GM18858 (cell line): Measurements from ENCODE around the gene GABRB1.

Experiments
- ATAC-seq: cut with Tn5 transposase; IDR thresholded peaks from one replicate; pipeline ENCODE4 v1.9.1; 2021; ENCODE audit not compliant: unreplicated experiment

GABRB1 gene

DNA sequence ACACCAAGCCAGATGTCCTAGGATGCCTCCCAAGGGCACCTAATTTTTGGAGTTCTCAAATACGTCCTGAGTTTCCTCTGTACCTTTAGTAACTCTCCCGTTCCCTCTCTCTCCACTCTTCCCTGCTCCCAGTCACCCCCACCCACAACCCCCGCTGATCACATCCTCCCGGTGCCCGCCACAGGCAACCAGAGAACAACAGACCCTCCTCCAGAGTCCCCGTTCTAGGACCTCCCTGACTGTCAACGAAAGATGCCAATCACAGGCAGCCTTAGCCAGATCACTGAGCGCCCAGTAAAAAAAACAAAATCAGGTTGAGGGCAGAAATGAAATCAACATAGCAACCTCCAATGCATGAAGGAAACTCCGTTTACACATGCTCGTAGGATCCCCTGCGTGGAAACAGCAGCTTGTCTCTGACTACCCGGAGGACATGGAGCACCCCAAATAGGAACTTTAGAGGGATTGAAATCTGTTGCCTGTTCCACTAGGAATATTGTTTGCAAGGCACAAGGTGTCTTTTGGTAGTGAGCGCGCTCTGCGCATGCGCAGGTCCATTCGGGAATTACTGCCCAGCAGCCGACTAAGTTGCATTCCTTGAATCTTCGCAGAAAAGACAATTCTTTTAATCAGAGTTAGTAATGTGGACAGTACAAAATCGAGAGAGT, at the start of gene GABRB1:
Gene GABRB1 (plus strand): TSS at position 557 of the 668 bp plus-strand sequence.
- no peak for ATAC-seq

DNA sequence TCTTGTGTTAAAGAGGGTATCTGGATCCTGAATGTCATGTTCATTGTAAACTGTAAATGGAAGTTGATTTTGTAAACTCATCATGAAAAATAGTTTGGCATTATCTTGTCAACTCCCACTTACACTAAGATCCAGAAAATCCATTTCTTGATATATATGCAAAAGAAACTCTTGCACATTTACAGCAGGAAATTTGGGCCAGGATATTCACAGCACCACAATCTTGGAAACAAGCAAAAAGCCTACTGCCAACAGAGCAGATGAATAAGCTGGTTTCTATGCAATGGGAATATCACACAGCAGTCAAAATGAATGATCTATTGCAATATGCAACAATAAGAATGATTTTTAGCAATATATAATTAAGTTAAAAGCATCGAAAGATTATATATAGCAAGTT, 46.6 kb upstream of the GABRB1 start:
- no peak for ATAC-seq

DNA sequence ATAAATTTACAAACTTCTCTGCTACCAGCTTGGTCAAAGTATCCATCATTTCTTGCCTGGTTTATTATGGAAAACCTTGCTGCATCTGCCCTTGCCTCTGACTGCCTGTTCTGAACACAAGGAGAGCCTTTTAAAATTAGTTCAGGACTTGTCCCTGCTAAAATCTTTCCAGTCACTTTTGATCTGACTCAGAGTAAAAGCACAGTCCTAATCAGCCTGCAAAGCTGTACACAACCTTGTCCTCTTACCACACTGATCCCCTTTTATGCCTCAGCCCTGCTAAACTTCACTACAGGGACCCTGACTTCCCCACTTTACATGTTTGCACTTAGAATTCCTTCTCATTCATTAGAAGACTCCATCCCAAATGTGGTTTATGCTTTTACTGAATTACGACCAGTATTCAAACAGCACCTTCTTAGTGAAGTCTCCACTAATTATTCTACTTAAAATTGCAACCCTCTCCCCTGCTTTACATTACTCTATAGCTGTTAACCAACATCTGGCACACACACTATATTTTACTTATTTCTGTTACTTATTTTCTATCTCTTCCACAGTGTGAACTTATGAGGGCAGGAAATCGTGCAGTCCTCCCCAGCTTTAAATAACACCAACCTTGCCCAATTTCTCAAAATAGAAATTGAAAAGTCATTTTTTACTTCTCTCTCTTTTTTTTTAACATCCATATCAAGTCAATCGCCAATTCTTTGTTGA, 44.3 kb upstream of the GABRB1 start:
- no peak for ATAC-seq

DNA sequence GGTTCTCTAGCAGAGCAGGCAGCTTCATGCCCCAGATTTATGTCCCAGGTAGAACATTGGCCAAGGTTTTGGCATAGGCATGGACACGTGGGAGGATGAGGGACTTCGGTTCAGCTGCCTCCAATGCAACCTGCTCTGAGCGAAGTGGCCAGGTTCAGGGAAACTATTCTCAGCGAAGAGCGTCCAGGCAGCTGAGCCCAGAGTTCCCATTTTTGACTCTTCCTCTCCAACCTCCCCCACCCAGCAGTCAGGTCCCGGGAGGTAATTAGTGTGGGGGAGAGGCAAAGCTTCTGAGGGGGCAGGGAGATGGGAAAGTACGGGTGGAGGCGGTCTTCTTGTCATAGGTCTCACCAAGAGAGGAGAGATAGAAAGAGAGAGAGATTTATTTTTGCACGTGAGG, 39.0 kb upstream of the GABRB1 start:
- ATAC-seq = no peak

DNA sequence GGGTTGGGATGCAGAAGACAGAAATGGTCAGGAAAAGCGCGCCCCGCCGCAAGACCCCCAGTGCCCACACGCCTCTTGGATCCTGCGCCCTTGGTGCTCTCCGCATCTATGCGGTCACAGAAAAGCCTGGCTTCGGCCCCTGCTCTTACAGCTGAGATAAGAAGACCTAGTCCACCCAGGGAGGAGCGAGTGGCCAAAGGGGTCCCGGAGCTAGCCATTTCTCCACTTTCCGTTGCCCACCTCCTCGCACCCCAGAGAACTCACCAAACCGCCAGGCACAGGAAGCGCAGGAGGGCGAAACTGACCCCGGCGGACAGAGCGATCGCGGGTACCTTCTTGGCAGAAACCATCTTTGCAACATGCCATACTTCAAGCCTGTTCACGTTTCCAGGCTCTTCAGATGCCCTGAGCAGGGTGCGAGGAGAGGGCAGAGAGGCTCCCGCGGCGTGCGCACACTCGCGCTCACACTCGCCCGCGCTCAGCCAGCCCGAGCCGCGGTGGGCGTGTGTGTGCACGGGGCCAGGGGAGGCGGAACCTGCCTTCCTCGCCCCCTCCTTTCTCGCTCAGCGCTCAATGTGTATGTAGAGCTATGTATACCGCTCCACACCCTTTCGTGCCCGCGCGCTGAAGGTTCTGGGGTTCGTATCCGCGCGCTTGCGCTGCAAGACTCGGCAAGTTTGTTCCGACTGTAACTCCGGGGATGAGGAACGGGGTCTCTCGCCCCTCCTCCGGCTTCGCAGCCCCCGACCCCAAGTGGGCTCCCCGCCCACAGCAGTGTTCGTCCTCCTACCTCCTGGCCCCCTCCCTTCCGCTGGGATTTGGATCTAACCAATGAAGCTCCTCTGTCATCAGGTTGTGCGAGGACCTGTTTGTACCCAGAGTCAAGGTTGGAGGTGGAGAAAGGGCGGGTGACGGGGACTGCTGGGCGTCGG, 38.0 kb upstream of the GABRB1 start, which contains the start of gene GABRA4:
Gene GABRA4 (minus strand): TSS at position 507 of the 932 bp plus-strand sequence. CDS start 157 bp downstream, at position 350.
- ATAC-seq = no peak

DNA sequence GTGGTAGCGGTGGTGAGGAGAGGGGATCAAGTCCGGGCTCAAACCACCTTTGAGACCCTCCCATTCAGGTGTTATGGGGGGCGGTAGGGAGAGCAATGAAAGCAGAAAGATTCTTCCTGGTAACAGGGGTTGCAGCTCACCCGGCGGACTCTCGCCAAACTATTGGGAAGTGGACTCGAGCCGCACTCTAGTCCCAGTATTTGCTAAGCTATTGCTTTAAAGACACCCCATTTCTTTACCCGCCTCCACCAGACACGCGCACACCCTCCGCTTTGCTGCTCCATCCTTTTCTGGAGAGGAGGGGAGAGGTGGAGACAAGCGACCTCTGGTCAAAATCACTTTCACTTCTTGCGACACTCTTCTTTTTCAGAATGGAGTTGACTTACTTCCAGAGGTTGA, 37.4 kb upstream of the GABRB1 start:
- ATAC-seq = no peak

DNA sequence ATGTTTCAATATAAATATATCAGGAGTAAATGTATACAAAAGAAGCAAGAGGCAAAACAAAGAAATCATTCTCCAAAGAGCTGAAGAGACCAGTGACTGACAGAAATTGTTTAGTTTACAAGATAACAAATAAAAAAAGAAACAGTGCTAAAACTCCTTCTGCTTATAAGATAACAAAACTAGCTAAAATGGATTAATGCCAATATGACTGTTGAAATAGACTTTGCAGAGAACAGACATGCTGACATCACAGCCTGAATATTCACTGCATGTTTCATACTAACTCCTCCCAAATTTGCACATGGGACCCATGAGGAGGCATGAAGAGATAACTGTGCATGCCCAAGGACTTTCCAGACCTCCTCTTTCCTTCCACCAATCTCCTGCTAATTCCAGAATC, 31.8 kb upstream of the GABRB1 start:
- no peak for ATAC-seq

DNA sequence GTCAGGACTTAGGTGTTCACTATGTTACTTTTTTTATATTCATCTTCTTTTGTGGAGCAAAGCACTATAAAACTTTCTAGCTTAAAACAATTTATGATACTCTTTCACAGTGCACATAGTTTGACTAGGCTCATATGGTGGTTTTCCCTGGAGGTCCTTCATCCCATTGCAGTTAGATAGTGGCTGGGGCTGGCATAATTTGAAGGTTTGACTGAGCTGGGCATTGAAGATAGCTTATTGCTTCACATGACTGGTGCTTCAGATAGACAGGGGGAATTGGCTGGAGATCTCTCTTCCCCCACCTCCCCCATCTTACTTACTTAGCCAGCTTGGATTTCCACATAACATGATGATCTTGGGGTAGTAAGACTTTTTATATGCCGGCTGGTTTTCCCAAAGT, 31.0 kb upstream of the GABRB1 start:
- ATAC-seq = no peak

DNA sequence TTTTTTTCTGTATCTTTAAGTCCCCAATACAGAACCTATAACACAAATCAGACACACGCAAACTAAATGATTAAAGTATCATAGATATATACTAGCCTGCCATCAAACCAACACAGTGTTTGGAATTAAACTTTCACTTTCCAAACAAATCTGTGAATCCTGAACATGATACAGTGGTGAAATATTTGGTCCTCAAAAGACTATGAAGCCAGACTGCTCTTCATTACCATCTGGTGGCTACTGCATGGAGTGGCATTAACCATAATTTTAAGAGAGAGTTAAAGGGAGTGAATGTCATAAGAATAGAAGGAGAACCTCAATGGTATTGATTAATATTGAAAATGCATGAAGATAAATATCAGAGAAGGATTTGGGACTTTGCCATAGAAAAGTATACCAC, 28.8 kb upstream of the GABRB1 start:
- ATAC-seq = peak; percentile 61

DNA sequence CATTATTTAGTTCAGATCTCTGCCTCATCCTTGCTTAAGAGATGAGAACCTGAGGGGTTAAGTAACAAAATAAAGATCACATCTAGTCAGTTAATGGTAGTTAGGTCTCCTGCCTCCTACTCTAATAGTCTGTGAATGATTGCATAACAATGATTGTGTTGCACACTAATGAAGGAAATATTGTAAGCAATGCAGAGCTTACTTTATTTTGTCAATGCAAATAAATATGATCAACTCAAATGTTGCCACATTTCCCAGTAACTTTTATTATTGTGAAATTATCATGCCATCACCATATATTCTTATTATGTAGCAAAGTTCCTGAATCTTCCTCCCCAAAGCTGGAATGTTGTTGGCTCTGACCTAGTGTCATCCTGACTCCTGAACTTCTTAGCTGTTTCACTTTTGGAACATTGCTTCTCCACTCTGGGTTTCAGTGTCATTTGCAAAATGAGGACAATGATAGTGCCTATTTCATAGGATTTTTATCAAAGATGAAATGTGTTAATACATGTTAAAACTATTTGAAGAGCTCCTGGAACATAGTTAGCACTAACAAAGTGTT, 20.9 kb upstream of the GABRB1 start:
- peak; percentile 17 for ATAC-seq

DNA sequence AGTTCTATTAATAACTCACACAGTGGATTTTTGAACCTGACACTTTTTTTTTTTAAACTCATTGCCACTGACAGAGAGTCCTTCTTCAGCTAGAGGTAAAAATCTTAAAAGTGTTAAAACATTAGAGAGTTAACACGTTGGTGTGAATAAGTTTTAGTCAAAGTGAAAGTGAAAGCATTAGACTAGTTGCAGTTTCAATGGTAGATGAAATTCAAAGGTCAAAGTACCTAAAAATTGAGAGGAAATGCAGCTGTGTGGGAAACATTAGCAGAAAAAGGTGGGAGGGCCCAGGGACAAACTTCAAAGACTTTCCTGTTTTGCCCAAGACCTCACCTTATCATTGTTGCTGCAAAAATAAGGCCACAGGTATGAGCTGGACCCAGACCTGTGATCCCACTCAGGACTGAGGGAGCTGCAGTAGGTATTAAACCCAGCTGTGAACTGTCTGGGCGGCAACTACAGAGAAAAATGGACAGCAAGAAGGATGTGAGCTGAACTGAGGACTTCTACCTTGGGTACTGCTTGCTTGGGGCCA, 20.4 kb upstream of the GABRB1 start:
- peak; percentile 94 for ATAC-seq

DNA sequence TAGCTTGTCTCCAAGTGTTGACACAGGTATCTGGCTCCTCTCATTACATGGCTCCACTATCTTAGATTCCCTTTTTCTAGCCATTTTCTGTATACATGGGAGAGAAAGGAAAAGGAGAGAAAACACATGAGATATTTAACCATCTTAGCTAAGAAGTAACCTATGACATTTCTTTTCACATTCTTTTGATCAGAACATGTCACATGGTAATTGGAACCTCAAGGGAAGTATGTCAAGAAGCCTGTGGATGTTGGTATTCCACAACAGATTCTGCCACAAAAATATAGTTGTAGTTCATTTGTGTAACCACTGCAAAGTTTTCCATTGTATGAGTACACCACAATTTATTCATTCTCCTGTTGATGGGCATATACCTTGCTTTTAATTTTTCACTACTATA, 18.7 kb upstream of the GABRB1 start:
- ATAC-seq = no peak

DNA sequence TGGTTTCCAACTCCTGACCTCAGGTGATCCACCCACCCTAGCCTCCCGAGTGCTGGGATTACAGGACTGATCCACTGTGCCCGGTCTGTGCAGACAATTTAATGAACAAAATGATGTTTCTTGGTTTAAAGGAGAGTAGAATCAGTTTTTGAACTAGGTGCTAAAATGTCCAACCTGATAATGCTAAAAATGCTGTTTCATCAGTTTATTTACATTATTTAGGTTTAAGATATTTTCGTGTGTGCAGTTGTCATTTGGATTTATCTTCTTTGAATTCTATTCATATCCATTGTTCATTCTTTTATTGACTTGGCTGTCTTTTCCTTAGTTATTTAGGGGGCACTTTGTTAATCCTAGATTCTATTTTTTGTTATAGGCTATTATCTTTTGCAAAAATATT, 18.0 kb upstream of the GABRB1 start:
- no peak for ATAC-seq

DNA sequence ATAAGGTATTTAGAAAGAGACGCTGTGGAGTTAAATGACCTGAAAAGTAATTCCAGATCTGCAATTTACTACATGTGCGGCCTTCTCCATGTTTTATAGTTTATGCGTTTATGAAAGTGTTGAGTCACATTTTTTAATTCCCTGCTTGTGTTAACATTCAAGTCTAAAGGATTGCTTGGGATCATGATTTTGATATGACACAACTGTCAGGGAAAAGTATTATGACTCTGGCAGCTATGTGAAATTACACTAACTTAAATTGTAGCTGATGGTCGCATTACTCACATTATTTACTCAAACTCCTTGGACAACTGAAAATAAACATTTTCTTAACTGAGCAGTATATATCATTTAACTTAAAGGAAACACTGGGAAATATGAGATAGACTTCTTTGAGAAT, 14.3 kb upstream of the GABRB1 start:
- no peak for ATAC-seq

DNA sequence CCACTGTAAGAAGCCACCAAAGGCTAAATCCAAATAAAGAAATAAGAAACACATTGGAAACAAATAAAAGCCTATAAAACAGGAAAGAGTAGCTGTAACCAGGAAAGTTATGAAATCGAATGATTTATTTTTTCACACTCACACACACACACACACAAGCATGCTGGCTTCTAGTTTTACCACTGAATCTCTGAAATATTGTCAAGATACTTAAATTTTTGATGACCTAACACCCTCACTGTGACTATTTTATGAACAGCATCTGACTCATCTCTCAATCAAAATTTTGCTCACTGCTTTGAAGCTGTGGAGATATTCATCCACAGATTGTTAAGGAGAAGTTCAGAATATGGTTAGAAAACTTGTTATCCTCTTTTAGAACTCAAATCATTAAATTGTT, 13.9 kb upstream of the GABRB1 start:
- no peak for ATAC-seq

DNA sequence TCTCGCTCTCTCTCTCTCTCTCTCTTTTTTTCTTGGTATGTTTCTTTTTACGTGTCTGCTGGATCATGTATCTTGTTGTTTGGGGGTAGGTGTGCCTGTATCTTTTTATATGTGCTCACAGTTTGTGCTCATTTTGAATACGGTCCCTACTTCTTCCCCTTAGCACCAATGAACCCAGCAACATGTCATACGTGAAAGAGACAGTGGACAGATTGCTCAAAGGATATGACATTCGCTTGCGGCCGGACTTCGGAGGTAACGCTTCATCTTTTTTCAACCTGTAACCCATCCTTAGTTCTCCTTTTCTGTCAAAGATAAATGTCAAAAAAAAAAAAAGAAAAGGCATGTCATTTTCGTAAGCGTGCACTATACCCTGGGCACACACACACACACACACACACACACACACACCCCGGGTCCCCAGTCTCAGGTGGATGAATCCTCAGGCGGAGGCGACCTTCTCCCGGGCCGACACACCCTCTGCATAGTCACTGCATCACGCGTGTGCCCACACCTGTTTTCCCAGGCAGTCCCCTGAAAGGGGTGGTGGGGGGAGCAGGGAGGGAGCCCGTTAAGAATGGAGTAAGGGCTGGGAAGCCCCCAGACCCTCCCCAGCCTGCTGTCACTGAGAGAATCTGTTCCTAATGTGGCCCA, 511 bp downstream of the GABRB1 start:
- ATAC-seq = no peak

DNA sequence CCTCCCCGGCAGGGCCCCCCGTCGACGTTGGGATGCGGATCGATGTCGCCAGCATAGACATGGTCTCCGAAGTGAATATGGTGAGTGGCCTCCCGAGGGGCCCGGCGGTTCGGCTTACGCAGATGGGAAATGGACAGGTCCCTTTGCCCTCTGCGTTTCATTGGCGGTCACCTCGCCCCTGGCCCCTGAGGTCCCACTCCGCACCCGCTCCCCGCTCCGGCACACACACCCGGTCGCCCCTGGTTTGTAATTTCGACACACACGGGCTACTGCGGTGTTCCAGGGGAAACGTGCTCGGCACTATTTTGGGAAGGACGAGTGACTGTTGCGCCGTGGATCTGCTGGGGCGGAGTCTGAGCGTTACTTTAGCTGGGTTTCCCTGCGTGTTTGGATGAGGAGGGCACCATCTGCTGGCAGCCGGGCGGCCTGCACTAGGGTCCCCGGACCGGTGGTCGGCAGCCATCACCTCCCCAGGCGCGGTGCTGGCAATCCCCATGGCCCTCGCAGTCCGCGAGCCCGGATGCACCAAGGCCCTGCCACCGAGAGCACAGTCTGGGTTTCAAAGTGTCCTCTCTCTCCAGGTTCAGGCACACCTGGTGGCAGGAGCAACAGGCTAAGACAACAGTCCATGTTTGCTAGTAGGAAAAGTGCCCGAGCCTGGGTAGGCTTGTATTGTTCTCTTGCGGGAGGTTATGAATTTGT, 1.2 kb downstream of the GABRB1 start:
- peak; percentile 90 for ATAC-seq

DNA sequence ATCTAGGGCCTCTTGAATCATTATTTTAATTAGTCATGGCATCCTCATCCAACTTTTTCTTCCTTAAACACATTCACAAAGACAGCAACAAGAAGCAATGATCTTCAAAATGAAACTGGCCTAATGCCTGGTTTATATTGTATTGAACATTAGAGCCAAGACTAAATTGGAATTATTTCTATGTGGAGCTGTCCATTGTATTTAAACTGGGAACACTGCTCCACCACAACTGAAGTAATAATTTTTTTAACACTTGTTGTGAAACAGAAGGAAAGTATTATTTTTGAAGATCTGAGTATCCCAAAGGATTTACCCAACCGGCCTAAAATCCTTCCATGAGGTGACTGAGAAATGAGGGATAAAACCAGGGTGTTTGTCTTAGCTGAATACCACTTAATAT, 6.9 kb downstream of the GABRB1 start:
- ATAC-seq = no peak

DNA sequence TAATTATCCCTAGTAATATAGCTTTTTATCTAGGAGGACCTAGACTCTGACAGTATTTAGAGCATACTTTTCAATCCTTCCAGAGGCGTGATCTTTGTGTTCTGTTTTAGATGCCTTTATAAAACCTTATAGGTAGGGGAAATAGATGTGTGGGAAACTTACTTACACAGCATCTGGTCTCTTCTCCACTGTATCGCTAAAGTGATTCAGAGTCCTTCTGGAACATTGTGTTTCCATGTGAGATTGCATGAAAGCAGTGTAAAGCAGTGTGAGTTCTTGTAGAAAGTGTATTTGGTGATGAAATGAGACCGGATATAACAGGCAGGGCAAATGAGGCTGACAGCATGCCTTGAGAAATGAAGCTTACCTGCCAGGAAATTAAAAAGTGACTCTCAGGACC, 9.5 kb downstream of the GABRB1 start:
- no peak for ATAC-seq

DNA sequence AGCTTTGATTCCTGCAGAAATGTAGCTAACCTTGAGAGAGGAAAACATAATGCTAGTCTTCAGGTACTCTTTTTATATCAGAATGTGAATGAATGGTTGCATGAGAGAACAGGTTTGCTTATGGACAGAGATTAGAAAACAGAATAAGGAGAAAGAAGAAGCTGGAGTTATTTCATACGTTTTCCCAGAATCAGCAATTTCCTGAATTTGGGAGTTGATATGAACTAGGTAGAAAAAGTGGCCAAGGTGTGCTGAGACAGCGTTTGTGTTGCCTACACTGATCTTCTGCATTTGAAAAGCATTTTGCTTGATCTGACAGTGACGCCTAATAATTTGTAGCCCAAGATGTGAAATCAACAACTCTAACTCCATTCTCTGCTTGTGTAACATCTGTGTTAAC, 12.5 kb downstream of the GABRB1 start:
- no peak for ATAC-seq
